Kidney (tissue), 14 donors: ENCODE data around the gene NECAB2. TPM values are rescaled to one million over a fixed set of nuclear protein-coding genes. Genes with fewer than 3 reads are reported as not detected.

Experiments
- DNase-seq, 5 donors: peaks; one replicate each; pipeline ENCODE4 v3.0.0-alpha.2; 2013 to 2020
- FAIRE-seq: peaks from 2 replicates; lab custom pipeline; 2012; peaks lifted over from hg19 to GRCh38; lab: Jason Lieb, UNC
- H3K27ac ChIP-seq, 2 donors: one replicate each; pipeline ENCODE4 v1.7.0; 2013; ENCODE audit warnings: low read depth in 2 of 2, low read length in 2 of 2, inconsistent platforms in 1 of 2
- H3K27me3 ChIP-seq: one replicate; pipeline ENCODE4 v1.7.1; 2013; ENCODE audit warnings: low read length, inconsistent platforms; ENCODE audit not compliant: control insufficient read depth, insufficient read depth
- H3K36me3 ChIP-seq, 3 donors: one replicate each; pipeline versions ENCODE4 v1.7.0 to v1.7.1; 2013; ENCODE audit warnings: low read length in 3 of 3, control low read depth in 1 of 3, inconsistent platforms in 1 of 3; ENCODE audit not compliant: insufficient read depth in 3 of 3, control insufficient read depth in 2 of 3
- H3K4me1 ChIP-seq, 3 donors: one replicate each; pipeline versions ENCODE4 v1.7.0 to v1.7.1; 2013; ENCODE audit warnings: low read length in 3 of 3, inconsistent platforms in 1 of 3, low read depth in 1 of 3; ENCODE audit not compliant: control insufficient read depth in 2 of 3, insufficient read depth in 2 of 3
- H3K4me3 ChIP-seq, 3 donors: one replicate each; pipeline versions ENCODE4 v1.7.0 to v1.8.1; 2013; ENCODE audit warnings: low read length in 3 of 3, control low read depth in 1 of 3, inconsistent platforms in 1 of 3
- H3K9ac ChIP-seq, 3 donors: one replicate each; pipeline versions ENCODE4 v1.7.0 to v1.7.1; 2013; ENCODE audit warnings: low read length in 3 of 3, control low read depth in 1 of 3, inconsistent platforms in 1 of 3
- H3K9me3 ChIP-seq, 3 donors: one replicate each; pipeline versions ENCODE4 v1.7.0 to v1.7.1; 2013; ENCODE audit warnings: low read length in 3 of 3, control low read depth in 1 of 3, inconsistent platforms in 1 of 3; ENCODE audit not compliant: control insufficient read depth in 2 of 3, insufficient read depth in 1 of 3
- CTCF ChIP-seq: IDR thresholded peaks from 3 replicates; pipeline ENCODE4 v1.5.1; 2012; ENCODE audit warnings: mild to moderate bottlenecking, moderate library complexity, borderline replicate concordance; ENCODE audit not compliant: insufficient read depth; ENCODE audit errors: extremely low read depth
- intact Hi-C: fragments of 100-400 bp; cut with DNase I; formaldehyde crosslinking; loops from one replicate; pipeline ENCODE4 v1.11.1; 2022
- polyA plus RNA-seq: library from polyadenylated mRNA; stranded (reverse); fragments of 350-450 nt; fragmentation: Illumina TruSeq; extraction: RNeasy Lipid Tissue Mini Kit (QIAGEN cat#74804); gene quantifications from one replicate; pipeline ENCODE4 v1.2.3, GENCODE V29; 2014; ENCODE audit warnings: low read depth, low replicate concordance; ENCODE audit not compliant: insufficient read depth
- total RNA-seq: library from RNA; stranded (reverse); fragmentation: NEBNext Ultra II Directional; extraction: Animal tissue kit (Norgen Biotek cat#: 25700); gene quantifications from one replicate; pipeline ENCODE4 v1.2.1, GENCODE V29; 2021
- donor health status: control.
- donor health status: control.
- donor health status: control.
- donor health status: control.
- donor health status: control.
- donor health status: DM: yes; HTN: yes; CAD: no.
- donor health status: Normal renal cell carcinoma (clear cell type).

Gene NECAB2
- total and polyA plus RNA-seq, 2 donors from 2014 or later: 0.82 to 47.0 TPM

- DNase-seq (no peak), FAIRE-seq (no peak)
- no peak overlapping the region for H3K27ac ChIP-seq
Observed at GRCh38 chr16:83990492-83990891, 22.4 kb downstream of the NECAB2 start.

GRCh38 chr16:83992624-83993023 lies 24.6 kb downstream of the NECAB2 start:
- Histone ChIP-seq H3K9me3 (no peaks in the 10 kb centered on the region), H3K27ac (peak overlapping the region; percentile 74 to 89), H3K4me3 (peak overlapping the region in 1 of 3 donors; percentile 47), H3K9ac (peak overlapping the region in 1 of 3 donors; percentile 67), H3K27me3 (no peaks in the 10 kb centered on the region), H3K4me1 (peaks cover 0 to 11% (median 4%) of the 10 kb centered on the region in 3 donors), H3K36me3 (no peaks in the 10 kb centered on the region)
- TF ChIP-seq CTCF: no peak
- DNase-seq (peak in 1 of 5 donors; percentile 49), FAIRE-seq (no peak)
- intact Hi-C loops: no loop called here

More at GRCh38 chr16:83990492-83990891, 22.4 kb downstream of the NECAB2 start:
- Histone ChIP-seq H3K27me3 (no peaks in the 10 kb centered on the region), H3K9ac (no peak overlapping the region), H3K36me3 (no peaks in the 10 kb centered on the region), H3K9me3 (no peaks in the 10 kb centered on the region), H3K4me1 (peaks cover 0 to 11% (median 4%) of the 10 kb centered on the region in 3 donors), H3K4me3 (no peak overlapping the region)
- no peak for TF ChIP-seq CTCF
- intact Hi-C loops: no loop called here

- Histone ChIP-seq H3K9ac (no peak overlapping the region), H3K27me3 (no peaks in the 10 kb centered on the region), H3K4me1 (peaks cover 0 to 10% (median 4%) of the 10 kb centered on the region in 3 donors), H3K9me3 (no peaks in the 10 kb centered on the region), H3K27ac (peak overlapping the region in 1 of 2 donors; percentile 61), H3K4me3 (peak overlapping the region in 1 of 3 donors; percentile 47), H3K36me3 (no peaks in the 10 kb centered on the region)
- no peak for DNase-seq
- FAIRE-seq: no peak
- intact Hi-C loops: no loop called here
- TF ChIP-seq CTCF: no peak
Observed at GRCh38 chr16:83994087-83994486, 26.0 kb downstream of the NECAB2 start.

GRCh38 chr16:83994703-83995102 lies 26.7 kb downstream of the NECAB2 start:
- no peaks in the 10 kb centered on the region for H3K36me3 ChIP-seq
- H3K9ac ChIP-seq: no peak overlapping the region
- H3K4me1 ChIP-seq: peaks cover 0 to 6% (median 4%) of the 10 kb centered on the region in 3 donors
- no peak for TF ChIP-seq CTCF
- no peak overlapping the region for H3K27ac ChIP-seq
- no peaks in the 10 kb centered on the region for H3K27me3 ChIP-seq
- H3K4me3 ChIP-seq: no peak overlapping the region
- FAIRE-seq: no peak
- intact Hi-C loops: no loop called here
- H3K9me3 ChIP-seq: no peaks in the 10 kb centered on the region
- no peak for DNase-seq
